Uterus (tissue), 4 donors: ENCODE data around the gene PIGK. TPM values are rescaled to one million over a fixed set of nuclear protein-coding genes. Genes with fewer than 3 reads are reported as not detected.

Source experiments
- DNase-seq, 2 donors: peaks; one replicate each; pipeline ENCODE4 v3.0.0-alpha.2; 2019 to 2020
- H3K27ac ChIP-seq, 2 donors: fragments of 200-600 bp; sonication (generic); 1 replicate in 1 of 2; 2 replicates in 1 of 2; pipeline ENCODE4 v1.5.1; 2016 to 2018
- H3K27me3 ChIP-seq, 2 donors: fragments of 200-600 bp; sonication (generic); one replicate each; pipeline ENCODE4 v1.5.1; 2018 to 2019; ENCODE audit warnings: control low read depth in 1 of 2
- H3K36me3 ChIP-seq, 2 donors: fragments of 200-600 bp; sonication (generic); one replicate each; pipeline ENCODE4 v1.5.1; 2019; ENCODE audit warnings: control low read depth in 1 of 2
- H3K4me1 ChIP-seq, 2 donors: fragments of 200-600 bp; sonication (generic); one replicate each; pipeline ENCODE4 v1.5.1; 2018 to 2019; ENCODE audit warnings: control low read depth in 1 of 2
- H3K4me3 ChIP-seq, 2 donors: fragments of 200-600 bp; sonication (generic); 1 replicate in 1 of 2; 2 replicates in 1 of 2; pipeline ENCODE4 v1.5.1; 2018 to 2019; ENCODE audit warnings: mild to moderate bottlenecking in 1 of 2
- H3K9me3 ChIP-seq, 2 donors: fragments of 200-600 bp; sonication (generic); one replicate each; pipeline ENCODE4 v1.5.1; 2019; ENCODE audit warnings: control low read depth in 1 of 2
- POLR2A ChIP-seq, 2 donors: fragments of 450-650 bp; IDR thresholded peaks; one replicate each; pipeline ENCODE4 v1.6.1; 2016; ENCODE audit warnings: antibody characterized with exemption in 2 of 2, mild to moderate bottlenecking in 1 of 2, moderate library complexity in 1 of 2
- intact Hi-C: fragments of 100-400 bp; cut with DNase I; formaldehyde crosslinking; loops from one replicate; pipeline ENCODE4 v1.15.1; 2023; ENCODE audit warnings: low total_unique reads
- total RNA-seq, 4 donors: library from RNA; depleted of rRNA in 3 of 4; stranded (reverse); fragments of >200 nt in 3 of 4; gene quantifications; one replicate each; pipeline versions ENCODE4 v1.1.0 to v1.2.4, GENCODE V29; 2014 to 2023
- TF ChIP-seq, protein P1 (sequence below), 4 experiments: fragments of 200-600 bp in 2 of 4; fragments of 450-650 bp in 2 of 4; sonication (generic) in 2 of 4; IDR thresholded peaks; one replicate each; pipeline ENCODE4 v1.5.1; 2016 to 2019; ENCODE audit warnings: antibody characterized with exemption in 4 of 4, mild to moderate bottlenecking in 2 of 4, moderate library complexity in 1 of 4
- donor health status: DM: yes; HTN: yes; CAD: no.

PIGK gene
- total RNA-seq, 4 donors from 2014 or later, result 11.5 to 38.6 (median 32.6) TPM

DNA sequence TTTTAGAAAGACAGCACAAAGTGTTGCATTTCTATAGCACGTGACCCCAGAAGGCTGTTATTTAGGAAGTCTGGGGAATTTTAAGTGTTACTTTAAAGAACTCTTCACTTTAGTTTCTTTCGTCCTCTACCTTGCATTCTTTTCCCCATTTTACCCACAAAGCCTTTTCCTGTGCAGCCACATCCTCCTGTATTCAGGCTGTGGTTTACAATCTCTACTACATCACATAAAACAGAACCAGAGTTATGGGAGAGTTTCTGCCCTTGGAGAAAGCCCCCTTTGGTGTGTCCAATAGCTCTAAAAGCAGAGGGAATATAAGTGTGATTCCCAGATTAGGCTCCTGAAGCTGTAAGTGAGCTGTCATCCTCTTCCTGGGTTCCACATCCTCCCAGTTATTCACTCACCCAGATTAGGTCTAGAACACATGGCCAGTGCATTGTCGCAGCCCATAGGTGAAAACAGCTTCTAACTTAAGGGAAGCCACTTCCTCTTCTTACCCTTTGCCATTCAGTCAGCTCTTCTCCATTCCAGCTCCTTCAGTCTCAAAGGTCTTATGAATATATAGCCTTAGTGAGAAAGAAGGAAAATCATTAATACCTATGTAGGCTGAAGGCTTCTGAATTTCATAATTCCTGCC, 171.1 kb downstream of the PIGK start:
- intact Hi-C loops, result no loop called here
- no peaks in the 10 kb centered on the region for H3K9me3 ChIP-seq
- no peak overlapping the region for H3K4me3 ChIP-seq
- no peak overlapping the region for H3K27ac ChIP-seq
- no peaks in the 10 kb centered on the region for H3K27me3 ChIP-seq
- H3K36me3 ChIP-seq, result no peaks in the 10 kb centered on the region
- no peaks in the 10 kb centered on the region for H3K4me1 ChIP-seq
- TF ChIP-seq POLR2A (IDR thresholded peaks at IDR 0.05), result no peak
- TF ChIP-seq, protein P1, sequence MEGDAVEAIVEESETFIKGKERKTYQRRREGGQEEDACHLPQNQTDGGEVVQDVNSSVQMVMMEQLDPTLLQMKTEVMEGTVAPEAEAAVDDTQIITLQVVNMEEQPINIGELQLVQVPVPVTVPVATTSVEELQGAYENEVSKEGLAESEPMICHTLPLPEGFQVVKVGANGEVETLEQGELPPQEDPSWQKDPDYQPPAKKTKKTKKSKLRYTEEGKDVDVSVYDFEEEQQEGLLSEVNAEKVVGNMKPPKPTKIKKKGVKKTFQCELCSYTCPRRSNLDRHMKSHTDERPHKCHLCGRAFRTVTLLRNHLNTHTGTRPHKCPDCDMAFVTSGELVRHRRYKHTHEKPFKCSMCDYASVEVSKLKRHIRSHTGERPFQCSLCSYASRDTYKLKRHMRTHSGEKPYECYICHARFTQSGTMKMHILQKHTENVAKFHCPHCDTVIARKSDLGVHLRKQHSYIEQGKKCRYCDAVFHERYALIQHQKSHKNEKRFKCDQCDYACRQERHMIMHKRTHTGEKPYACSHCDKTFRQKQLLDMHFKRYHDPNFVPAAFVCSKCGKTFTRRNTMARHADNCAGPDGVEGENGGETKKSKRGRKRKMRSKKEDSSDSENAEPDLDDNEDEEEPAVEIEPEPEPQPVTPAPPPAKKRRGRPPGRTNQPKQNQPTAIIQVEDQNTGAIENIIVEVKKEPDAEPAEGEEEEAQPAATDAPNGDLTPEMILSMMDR (IDR thresholded peaks at IDR 0.05), result no peak
- DNase-seq, result no peak

DNA sequence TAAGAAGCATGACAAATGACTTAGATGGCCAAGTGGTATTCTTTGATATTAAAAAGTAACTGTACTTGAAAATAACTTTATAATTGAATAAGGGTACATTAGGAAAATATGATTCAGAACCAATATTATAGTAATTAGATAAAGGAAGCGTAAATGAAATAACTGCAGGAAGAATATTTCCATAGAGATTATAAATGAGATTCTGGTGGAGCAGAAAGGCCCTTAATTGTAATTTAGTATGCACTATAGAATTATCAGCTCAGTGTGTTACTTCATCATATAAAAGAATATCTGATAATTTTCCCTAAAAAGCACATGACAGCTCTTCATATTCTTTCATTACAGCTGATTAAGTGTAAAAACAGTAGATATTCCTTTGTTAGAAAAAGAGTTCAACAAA, 171.7 kb downstream of the PIGK start:
- intact Hi-C loops, result no loop called here
- DNase-seq, result no peak
- H3K36me3 ChIP-seq, result no peaks in the 10 kb centered on the region
- H3K9me3 ChIP-seq, result no peaks in the 10 kb centered on the region
- no peaks in the 10 kb centered on the region for H3K4me1 ChIP-seq
- TF ChIP-seq POLR2A (IDR thresholded peaks at IDR 0.05), result no peak
- TF ChIP-seq, protein P1 (IDR thresholded peaks at IDR 0.05), result no peak
- no peak overlapping the region for H3K4me3 ChIP-seq
- H3K27ac ChIP-seq, result no peak overlapping the region
- no peaks in the 10 kb centered on the region for H3K27me3 ChIP-seq

DNA sequence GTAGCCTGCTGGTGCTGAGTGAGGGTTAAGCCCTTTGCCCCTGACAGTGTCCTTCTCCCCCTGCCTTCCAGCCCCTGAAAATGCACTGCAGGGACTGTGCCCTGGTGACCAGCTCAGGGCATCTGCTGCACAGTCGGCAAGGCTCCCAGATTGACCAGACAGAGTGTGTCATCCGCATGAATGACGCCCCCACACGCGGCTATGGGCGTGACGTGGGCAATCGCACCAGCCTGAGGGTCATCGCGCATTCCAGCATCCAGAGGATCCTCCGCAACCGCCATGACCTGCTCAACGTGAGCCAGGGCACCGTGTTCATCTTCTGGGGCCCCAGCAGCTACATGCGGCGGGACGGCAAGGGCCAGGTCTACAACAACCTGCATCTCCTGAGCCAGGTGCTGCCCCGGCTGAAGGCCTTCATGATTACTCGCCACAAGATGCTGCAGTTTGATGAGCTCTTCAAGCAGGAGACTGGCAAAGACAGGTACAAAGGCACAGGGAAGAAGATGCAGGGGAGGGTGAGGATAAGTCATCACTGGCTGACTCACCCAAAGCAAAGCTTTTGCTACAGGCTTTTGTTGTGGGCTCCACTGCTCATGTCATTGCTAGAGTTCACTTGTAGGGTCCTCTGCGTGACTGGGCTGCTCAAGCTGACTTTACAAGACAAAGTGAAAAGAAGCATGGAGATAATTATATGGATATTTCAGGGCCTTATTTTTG, 174.9 kb downstream of the PIGK start:
- Histone ChIP-seq H3K9me3 (no peaks in the 10 kb centered on the region), H3K4me1 (no peaks in the 10 kb centered on the region), H3K27me3 (no peaks in the 10 kb centered on the region), H3K36me3 (no peaks in the 10 kb centered on the region), H3K27ac (no peak overlapping the region), H3K4me3 (no peak overlapping the region)
- intact Hi-C loops, result no loop called here
- DNase-seq, result no peak
- TF ChIP-seq POLR2A (IDR thresholded peaks at IDR 0.05), result no peak
- TF ChIP-seq, protein P1 (IDR thresholded peaks at IDR 0.05), result no peak

DNA sequence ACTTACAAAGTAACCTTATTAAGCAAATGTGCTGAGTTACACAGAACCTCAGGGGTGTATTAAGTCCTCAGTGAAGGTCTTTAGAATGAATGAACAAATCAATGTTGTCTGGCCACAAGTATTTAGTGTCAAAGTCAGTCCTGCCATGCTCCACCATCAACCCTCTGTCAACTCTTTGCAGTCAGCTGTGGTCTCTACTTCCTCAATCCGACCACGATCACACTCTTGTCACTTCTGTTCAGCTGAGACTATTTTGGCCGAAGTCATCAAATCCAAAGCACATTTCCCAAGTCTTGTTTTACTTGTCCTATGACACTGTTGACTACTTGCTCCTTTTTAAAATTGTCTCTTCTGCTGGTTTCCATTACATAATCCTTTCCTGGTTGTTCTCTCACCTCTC, 178.4 kb downstream of the PIGK start:
- intact Hi-C loops, result no loop called here
- no peak overlapping the region for H3K4me3 ChIP-seq
- DNase-seq, result no peak
- H3K27ac ChIP-seq, result no peak overlapping the region
- no peaks in the 10 kb centered on the region for H3K9me3 ChIP-seq
- H3K36me3 ChIP-seq, result no peaks in the 10 kb centered on the region
- TF ChIP-seq, protein P1 (IDR thresholded peaks at IDR 0.05), result no peak
- no peak for TF ChIP-seq POLR2A (IDR thresholded peaks at IDR 0.05)
- no peaks in the 10 kb centered on the region for H3K4me1 ChIP-seq
- H3K27me3 ChIP-seq, result no peaks in the 10 kb centered on the region

DNA sequence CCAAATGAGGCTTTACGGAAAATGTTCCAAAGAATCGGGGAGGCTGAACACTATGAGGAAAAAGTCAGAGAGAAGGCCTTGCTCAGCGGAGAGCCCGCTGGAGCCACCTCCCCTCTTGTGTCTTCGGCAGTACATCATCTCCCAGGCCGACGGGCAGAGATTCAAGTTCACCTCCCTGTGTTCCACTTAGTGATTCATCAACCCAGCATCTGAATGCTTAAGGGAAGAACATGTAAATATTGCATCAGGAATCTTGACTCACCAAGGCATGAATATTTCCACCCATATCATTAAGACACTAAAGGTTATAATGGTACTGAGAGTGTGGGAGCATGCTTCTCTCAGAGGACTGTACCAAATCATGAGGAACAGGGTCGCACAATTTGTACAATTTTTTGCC, 179.5 kb downstream of the PIGK start:
- peak; percentile 58 to 62 for DNase-seq
- H3K4me1 ChIP-seq, result no peaks in the 10 kb centered on the region
- intact Hi-C loops, result no loop called here
- H3K4me3 ChIP-seq, result no peak overlapping the region
- H3K27me3 ChIP-seq, result no peaks in the 10 kb centered on the region
- no peaks in the 10 kb centered on the region for H3K36me3 ChIP-seq
- H3K9me3 ChIP-seq, result no peaks in the 10 kb centered on the region
- H3K27ac ChIP-seq, result peak overlapping the region in 1 of 2 donors; percentile 45
- TF ChIP-seq, protein P1 (IDR thresholded peaks at IDR 0.05), result no peak
- TF ChIP-seq POLR2A (IDR thresholded peaks at IDR 0.05), result no peak
